ENCODE measurements around the gene ENTREP1.
"Not testable (repeated sequence)": the region's sequence is repeated elsewhere in the genome, so short reads cannot be mapped to it uniquely, and the experiment has no call there.

GRCh38 chr9:69409936-69410335 is 84.9 kb downstream of the ENTREP1 start:
- not testable (repeated sequence) for TF ChIP-seq CTCF (IDR thresholded peaks at IDR 0.05); POLR2AphosphoS5 (IDR thresholded peaks at IDR 0.05); POLR2A (IDR thresholded peaks at IDR 0.05); EP300 (IDR thresholded peaks at IDR 0.05; ENCODE audit: low read depth)
